ENCODE measurements around the gene EFNA2. TPM values are rescaled to one million over a fixed set of nuclear protein-coding genes. Genes with fewer than 3 reads are reported as not detected.

The EFNA2 gene
- total and polyA plus RNA-seq, 2 experiments from 2014 or later = 2.7 to 10.3 TPM

DNA sequence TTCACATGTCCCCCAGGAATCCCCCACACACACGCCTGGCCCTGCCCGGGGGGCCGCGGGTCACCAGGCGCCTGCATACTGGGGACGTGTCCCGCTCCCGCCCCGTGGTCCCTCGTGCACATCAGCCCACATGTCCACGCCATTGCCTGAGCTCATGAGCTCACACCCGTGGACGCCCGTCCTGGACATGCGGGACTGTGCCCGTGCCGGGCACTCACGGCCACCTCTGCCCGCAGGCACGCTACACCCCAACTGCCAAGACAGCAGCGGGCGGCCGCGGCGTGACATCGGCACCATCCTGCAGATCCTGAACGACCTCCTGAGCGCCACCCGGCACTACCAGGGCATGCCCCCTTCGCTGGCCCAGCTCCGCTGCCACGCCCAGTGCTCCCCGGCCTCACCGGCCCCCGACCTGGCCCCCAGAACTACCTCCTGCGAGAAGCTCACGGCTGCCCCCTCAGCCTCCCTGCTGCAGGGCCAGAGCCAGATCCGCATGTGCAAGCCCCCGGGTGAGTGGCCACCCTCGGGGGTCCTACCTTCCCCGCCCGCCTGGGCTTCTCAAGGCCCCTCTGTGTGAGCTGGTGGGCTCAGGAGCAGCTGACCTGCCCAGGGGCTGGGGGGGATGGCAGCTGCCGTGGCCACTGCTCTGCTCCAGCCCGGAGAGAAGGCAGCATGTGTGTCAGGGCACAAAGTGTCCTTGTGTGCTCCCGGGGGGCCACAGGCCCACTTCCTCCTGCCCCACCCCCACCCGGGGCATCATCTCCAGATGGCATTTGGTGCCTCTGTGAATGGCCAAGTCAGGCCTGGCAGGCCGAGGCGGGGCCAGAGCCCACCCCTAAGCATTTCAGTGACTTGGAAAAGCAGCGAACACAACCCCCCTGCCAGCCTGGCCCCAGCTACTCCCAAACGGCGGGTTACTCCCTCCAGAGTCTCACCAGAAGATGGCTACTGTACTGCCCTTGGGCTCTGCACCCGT is 30.2 kb upstream of the EFNA2 start:
- no peak overlapping the region for H2AFZ ChIP-seq
- Mint-ChIP-seq H3K4me1 (peaks cover 44% of the 10 kb centered on the region), H3K27ac (peak overlapping the region; percentile 74; the same call in 1 of the 2 replicates), H3K4me3 (no peak overlapping the region), H3K9me3 (no peaks in the 10 kb centered on the region; the same call in 1 of the 3 replicates), H3K36me3 (ENCODE audit: low read depth) (peaks cover 71% of the 10 kb centered on the region), H3K27me3 (ENCODE audit: insufficient read depth, low read depth, poor library complexity) (peaks cover 32% of the 10 kb centered on the region)
- H4K20me1 ChIP-seq (replicated peaks; ENCODE audit: insufficient read depth) = peaks cover 35% of the 10 kb centered on the region
- H3K36me3 ChIP-seq (ENCODE audit: insufficient read depth) = peaks cover 19% of the 10 kb centered on the region
- DNase-seq (ENCODE audit: low spot score) = no peak
- ATAC-seq = no peak
- no peak overlapping the region for H3K4me3 ChIP-seq
- H3K9me2 ChIP-seq (ENCODE audit: insufficient read depth) = no peaks in the 10 kb centered on the region
- TF ChIP-seq ZNF462 (CRISPR knock-in tag; IDR thresholded peaks at IDR 0.05) (no peak), JUNB (IDR thresholded peaks at IDR 0.05; ENCODE audit: unreplicated experiment) (no peak), EZH2 (IDR thresholded peaks at IDR 0.05; ENCODE audit: low read depth, unreplicated experiment) (no peak), ZNF114 (CRISPR knock-in tag; IDR thresholded peaks at IDR 0.05) (no peak), ETS1 (IDR thresholded peaks at IDR 0.05) (no peak), POLR2AphosphoS5 (IDR thresholded peaks at IDR 0.05; ENCODE audit: low read depth) (no peak), CREB1 (CRISPR knock-in tag; IDR thresholded peaks at IDR 0.05; ENCODE audit: low read depth) (no peak), ZNF331 (CRISPR knock-in tag; IDR thresholded peaks at IDR 0.05; ENCODE audit: low read depth) (no peak), NANOG (IDR thresholded peaks at IDR 0.05; ENCODE audit: borderline replicate concordance) (no peak), STAT1 (IDR thresholded peaks at IDR 0.05; ENCODE audit: unreplicated experiment) (no peak), EZH2phosphoT487 (IDR thresholded peaks at IDR 0.05; ENCODE audit: unreplicated experiment) (no peak)
- TF ChIP-seq, protein P1, sequence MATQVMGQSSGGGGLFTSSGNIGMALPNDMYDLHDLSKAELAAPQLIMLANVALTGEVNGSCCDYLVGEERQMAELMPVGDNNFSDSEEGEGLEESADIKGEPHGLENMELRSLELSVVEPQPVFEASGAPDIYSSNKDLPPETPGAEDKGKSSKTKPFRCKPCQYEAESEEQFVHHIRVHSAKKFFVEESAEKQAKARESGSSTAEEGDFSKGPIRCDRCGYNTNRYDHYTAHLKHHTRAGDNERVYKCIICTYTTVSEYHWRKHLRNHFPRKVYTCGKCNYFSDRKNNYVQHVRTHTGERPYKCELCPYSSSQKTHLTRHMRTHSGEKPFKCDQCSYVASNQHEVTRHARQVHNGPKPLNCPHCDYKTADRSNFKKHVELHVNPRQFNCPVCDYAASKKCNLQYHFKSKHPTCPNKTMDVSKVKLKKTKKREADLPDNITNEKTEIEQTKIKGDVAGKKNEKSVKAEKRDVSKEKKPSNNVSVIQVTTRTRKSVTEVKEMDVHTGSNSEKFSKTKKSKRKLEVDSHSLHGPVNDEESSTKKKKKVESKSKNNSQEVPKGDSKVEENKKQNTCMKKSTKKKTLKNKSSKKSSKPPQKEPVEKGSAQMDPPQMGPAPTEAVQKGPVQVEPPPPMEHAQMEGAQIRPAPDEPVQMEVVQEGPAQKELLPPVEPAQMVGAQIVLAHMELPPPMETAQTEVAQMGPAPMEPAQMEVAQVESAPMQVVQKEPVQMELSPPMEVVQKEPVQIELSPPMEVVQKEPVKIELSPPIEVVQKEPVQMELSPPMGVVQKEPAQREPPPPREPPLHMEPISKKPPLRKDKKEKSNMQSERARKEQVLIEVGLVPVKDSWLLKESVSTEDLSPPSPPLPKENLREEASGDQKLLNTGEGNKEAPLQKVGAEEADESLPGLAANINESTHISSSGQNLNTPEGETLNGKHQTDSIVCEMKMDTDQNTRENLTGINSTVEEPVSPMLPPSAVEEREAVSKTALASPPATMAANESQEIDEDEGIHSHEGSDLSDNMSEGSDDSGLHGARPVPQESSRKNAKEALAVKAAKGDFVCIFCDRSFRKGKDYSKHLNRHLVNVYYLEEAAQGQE (IDR thresholded peaks at IDR 0.05; ENCODE audit: unreplicated experiment) = no peak
- TF ChIP-seq, protein P2, sequence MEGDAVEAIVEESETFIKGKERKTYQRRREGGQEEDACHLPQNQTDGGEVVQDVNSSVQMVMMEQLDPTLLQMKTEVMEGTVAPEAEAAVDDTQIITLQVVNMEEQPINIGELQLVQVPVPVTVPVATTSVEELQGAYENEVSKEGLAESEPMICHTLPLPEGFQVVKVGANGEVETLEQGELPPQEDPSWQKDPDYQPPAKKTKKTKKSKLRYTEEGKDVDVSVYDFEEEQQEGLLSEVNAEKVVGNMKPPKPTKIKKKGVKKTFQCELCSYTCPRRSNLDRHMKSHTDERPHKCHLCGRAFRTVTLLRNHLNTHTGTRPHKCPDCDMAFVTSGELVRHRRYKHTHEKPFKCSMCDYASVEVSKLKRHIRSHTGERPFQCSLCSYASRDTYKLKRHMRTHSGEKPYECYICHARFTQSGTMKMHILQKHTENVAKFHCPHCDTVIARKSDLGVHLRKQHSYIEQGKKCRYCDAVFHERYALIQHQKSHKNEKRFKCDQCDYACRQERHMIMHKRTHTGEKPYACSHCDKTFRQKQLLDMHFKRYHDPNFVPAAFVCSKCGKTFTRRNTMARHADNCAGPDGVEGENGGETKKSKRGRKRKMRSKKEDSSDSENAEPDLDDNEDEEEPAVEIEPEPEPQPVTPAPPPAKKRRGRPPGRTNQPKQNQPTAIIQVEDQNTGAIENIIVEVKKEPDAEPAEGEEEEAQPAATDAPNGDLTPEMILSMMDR (conservative IDR thresholded peaks at IDR 0.05; ENCODE audit: low read depth in 2 of 2) = no peak
- H3K79me2 ChIP-seq (replicated peaks; ENCODE audit: insufficient read depth) = peaks cover 50% of the 10 kb centered on the region
- H3F3A ChIP-seq (replicated peaks; ENCODE audit: low read depth) = peaks cover 62% of the 10 kb centered on the region
- no peak overlapping the region for H3K4me2 ChIP-seq
- H3K4me1 ChIP-seq (ENCODE audit: insufficient read depth) = peaks cover 33% of the 10 kb centered on the region
- H3K27ac ChIP-seq (ENCODE audit: low read depth) = peak overlapping the region; percentile 94; the same call in 1 of the 2 replicates
- no peaks in the 10 kb centered on the region for H3K27me3 ChIP-seq (ENCODE audit: insufficient read depth)

All from GM23338 (cell line).